ENCODE results near the gene KISS1R.

The KISS1R gene

DNA sequence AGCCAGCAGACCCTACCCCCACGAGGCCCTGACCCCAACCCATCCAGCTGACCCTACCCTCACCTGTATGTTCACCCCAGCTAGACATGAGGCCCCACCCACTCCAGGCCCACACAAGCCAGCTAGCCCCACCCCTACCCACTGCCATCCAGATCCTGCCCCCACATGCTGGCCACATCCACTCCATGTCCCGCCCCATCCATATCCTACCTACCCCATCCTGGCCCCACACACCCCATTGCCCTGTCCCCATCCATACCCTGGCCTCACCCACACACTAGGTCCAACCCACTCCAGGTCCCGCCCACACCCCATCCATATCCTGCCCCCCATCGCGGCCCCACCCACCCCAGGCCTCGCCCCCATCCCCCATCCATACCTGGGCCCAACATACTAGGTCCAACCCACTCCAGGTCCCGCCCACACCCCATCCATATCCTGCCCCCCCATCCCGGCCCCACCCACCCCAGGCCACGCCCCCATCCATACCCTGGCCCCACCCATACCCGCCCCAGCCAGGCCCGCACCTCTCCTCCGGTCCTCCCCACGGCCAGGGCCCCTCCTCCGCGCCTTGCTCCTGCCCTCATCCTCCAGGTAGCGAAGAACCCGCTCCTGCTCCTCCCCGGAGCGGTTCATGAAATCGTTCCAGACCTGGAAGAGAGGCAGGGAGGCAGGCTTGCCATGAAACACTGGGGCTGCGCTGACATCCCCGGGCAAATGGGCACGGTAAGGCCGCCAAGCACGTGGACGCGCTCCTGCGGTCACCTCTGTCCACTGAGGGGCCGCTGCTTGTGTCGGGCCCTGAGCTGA, 16.6 kb upstream of the KISS1R start:
- peak; percentile 28 for DNase-seq (ENCODE audit: low spot score)

DNA sequence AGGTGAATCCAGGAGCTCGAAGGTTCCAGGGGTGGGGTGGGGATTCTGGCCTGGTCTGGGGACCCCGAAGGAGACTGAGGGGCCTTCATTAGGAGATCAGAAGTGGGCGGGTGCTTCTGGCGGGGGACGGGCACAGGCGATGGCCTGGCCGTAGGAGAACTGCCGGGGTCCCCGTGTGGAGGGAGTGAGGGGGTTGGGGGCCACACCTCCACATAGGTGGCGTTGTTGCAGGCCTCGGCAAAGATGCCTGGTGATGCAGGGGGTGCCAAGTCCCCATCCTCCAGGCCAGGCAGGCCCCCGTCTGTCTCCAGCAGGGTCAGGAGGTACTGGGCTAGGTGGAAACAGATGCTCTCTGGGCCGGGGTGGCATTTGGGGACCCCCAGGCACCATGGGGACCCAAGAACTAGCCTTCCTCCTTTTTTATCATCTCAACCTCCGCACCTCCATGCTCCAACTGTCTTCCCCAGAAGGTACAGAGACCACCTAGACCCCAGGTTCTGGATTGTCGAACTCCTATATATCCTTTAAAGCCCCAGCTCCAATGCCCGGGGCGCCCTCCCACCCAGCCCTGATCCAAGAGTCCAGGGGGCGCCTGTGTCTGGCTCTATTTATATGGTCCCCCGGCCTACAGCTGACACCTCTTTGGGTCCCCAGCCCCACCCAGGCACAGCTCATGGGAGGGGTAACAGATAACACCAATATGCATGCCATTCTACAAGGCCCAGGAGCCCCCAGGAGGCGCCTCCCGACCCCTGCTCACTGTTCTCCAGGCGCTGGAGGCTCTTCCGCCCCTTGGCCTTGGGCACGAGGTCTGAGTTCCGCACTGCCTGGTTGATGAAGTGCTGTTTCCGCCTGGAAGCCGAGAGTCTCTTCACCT, 15.7 kb upstream of the KISS1R start:
- no peak for DNase-seq (ENCODE audit: low spot score)

DNA sequence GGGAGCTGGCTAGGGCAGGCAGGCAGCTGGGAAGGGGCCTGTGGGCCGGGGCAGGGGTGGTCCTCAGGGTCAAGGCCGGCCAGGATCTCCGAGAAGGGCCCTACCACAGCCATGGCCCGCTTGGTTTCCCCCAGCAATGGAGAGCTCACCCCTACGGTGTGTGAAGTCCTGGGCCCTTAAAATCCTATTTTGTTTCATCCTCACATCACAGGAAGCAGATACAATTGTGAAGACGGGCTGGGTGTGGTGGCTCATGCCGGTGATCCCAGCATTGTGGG, 15.1 kb upstream of the KISS1R start:
- DNase-seq (ENCODE audit: low spot score), result no peak

DNA sequence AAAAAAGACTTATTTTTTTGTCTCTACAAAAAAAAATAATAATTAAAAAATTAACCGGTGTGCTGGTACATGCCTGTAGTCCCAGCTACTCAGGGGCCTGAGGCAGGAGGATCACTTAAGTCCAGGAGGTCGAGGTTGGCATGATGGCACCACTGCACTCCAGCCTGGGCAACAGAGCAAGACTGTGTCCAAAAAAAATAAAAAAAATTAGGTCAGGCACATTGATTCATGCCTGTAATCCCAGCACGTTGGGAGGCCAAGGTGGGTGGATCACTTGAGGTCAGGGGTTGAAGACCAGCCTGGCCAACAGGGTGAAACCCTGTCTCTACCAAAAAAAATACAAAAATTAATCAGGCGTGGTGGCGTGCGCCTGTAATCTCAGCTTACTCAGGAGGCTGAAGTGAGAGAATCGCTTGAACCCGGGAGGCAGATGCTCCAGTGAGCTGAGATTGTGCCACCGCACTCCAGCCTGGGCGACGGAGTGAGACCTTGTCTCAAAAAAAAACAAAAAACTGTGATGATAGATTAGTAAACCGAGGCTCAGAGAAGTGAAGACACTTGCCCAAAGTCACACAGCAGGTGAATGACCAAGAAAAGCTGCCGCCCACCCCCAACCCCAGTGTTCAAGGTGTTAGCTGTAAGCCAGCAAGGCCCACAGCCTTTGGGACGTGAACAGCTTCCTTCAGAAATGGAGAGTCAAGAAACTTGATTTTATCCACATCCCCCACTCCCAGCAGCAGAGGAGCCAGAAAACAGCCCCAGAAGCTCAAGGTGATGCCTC, 14.5 kb upstream of the KISS1R start:
- no peak for DNase-seq (ENCODE audit: low spot score)

DNA sequence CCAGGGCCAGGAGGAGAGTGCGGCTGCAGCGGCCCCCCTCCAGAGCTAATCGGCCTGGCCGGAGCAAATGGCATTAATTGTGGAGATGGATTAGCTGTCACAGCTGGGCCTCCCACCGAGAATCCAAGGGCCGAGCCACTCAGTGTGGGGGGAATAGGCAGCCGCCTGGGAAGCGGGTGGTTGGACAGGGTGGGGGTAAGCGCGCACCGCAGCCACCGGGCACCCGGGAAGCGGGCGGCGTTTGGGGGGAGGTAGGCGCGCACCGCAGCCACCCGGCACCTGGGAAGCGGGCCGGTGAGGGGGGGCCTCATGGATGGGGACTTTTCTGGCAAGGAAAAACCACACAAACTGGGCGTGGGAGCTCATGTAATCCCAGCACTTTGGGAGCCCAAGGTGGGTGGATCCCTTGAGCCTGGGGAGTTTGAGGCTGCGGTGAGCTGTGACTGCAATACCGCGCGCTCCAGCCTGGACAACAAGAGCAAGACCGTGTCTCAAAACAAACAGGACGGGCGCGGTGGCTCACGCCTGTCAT, 13.8 kb upstream of the KISS1R start:
- no peak for DNase-seq (ENCODE audit: low spot score)

DNA sequence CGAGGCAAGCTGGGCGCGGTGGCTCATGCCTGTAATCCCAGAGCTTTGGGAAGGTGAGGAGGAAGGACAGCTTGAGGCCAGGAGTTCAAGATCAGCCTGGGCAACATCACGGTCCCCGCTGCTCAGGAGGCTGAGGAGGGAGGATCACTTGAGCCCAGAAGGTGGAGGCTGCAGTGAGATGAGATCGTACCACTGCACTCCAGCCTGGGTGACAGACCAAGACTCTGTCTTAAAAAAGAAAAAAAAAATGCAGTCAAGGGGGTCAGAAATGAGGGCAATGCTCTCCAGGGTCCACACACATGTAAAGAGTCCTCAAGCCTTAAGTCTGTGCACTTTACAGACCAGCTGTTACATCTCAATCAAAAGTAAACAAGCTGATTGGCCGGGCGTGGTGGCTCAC, 12.6 kb upstream of the KISS1R start:
- DNase-seq (ENCODE audit: low spot score), result no peak

DNA sequence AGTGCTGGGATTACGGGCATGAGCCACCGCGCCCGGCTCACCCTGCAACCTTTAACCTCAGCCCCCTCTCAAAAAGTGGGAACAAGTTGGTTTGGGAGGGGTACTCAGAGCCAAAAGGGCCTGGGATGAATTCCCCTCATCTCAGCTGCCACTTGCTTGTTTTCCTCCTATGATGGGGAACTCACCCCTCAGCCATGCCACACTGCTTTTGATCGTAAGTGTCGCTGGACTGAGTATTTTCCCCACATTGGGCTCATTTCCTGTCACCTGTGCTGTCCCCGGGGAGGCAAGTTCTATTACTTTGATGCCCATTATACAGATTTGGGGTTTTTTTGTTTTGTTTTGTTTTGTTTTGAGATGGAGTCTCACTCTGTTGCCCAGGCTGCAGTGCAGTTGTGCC, 10.7 kb upstream of the KISS1R start:
- no peak for DNase-seq (ENCODE audit: low spot score)

DNA sequence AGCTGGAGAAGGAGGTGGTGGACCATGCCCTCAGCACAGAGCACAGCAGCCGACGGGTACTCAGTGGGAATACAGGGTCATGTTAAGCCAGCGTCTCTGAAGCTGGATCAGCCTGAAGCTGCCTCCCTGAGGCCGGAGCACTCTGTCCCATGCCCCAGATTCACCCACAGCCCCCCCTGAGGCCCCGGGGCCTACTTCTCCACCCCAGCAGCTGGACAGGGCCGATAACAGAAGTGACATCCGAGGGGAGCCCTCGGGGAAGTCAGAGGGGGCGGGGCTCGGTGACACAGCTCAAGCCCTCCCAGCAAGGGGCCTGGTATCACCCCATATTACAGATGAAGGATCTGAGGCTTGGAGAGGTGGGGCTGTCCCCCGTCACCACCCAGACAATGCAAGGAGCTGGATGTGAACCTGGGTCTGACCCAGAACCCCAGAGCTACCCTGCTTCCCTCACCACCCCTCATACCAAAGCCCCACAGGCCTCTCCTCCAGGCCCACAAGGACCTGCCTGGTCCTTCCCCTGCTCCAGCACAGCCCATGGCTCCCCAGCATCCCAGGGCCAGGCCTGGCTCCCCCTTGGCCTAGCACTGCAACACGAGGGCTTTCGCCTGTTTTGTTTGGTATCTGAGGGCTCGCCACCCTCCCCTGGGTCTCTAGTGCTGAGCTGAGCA, 9.8 kb upstream of the KISS1R start:
- DNase-seq (ENCODE audit: low spot score), result no peak

DNA sequence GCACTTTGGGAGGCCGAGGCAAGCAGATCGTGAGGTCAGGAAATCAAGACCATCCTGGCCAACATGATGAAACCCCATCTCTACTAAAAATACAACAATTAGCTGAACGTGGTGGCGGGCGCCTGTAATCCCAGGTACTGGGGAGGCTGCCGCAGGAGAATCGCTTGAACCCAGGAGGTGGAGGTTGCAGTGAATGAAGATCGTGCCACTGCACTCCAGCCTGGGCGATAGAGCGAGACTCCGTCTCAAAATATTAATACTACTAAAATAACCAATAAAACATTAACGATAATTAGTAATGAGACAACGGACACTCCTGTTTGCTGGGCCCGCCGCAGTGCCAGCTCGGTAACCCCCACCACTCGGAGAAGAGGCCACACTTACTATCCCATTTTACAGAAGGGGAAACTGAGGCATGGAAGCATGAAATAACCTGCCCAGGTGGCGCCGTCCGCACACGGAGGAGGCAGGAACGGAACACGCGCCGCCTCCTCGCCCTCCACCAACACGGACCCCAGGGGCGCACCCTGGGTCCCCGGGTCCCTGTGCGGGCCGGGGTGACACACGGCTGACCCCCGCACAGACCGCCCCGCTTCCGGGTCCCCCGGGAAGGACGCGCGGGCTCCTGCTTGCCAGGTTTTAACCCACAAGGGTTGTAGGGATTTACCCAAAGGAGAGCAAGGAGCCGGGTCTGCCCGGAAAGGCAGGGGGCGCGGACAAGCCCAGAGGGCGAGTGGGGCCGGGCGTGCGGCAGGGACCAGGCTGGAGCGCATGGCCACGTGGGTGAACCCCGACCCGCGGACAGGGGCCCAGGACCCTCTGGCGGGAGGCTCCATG, 5.7 kb upstream of the KISS1R start:
- DNase-seq (ENCODE audit: low spot score), result no peak

DNA sequence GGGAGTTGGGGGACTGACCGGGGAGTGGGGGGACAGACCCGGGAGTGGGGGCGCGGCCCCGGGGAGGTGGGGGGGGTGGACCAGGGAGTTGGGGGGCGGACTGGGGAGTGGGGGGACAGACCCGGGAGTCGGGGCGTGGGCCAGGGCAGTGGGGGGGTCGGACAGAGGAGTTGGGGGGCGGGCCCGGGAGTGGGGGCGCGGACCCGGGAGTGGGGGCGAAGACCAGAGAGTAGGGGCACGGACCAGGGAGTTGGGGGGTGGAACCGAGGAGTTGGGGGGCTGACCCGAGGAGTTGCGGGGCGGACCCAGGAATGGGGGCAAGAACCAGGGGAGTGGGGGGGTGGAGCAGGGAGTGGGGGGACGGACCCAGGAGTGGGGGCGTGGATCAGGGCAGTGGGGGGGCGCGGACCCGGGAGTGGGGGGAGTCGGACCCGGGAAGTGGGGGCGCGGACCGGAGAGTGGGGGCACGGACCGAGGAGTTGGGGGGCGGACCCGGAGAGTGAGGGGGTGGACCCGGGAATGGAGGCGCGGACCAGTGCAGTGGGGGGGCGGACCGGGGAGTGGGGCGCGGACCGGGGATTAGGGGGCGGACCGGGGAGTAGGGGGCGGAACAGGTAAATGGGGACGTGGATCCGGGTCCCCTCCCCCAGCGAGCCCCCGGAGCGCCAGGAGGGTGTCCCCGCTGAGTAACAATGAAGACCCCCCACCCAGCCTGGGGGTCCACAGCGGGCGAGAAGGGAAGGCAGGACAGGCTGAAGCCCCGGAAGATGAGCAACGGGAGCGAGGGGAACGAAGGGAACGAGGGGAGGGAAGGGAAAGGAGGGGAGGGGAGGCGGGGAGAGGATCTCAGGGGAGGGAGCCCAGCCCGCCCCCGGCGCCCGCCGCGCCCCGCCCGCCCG, 4.7 kb upstream of the KISS1R start:
- DNase-seq (ENCODE audit: low spot score), result peak; percentile 32

DNA sequence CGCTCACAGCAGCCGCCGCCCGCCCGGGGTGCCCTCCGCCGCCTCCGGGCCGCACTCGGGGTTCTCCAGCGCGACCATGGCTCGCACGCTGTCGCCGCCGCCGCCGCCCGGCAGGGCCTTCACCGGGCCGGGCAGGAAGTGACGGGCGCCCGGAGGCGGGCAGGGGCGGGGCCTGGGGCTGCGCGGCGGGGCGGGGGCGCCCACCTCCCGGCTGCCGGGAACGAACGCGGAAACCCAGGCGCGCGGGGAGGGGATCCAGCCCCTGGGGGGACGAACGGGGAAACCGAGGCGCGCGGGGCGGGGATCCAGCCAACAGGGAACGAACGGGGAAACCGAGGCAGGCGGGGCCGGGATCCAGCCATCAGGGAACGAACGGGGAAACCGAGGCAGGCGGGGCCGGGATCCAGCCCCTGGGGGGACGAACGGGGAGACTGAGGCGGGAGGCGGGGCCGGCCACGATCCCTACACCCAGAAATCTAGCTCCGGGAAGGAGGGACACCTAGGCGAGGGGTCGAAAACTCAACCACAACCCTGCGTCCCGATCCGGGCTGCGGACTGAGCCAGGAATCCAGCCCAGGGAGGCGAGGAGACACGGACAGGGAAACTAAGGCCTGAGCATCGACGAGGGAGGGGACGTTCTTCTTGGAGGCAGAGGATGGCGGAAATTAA, 3.9 kb upstream of the KISS1R start, which contains the start of gene R3HDM4:
TSS of gene R3HDM4 (minus strand) at position 140 of the 669 bp plus-strand sequence. CDS start at position 78, 62 bp downstream.
- peak; percentile 82 for DNase-seq (ENCODE audit: low spot score)

DNA sequence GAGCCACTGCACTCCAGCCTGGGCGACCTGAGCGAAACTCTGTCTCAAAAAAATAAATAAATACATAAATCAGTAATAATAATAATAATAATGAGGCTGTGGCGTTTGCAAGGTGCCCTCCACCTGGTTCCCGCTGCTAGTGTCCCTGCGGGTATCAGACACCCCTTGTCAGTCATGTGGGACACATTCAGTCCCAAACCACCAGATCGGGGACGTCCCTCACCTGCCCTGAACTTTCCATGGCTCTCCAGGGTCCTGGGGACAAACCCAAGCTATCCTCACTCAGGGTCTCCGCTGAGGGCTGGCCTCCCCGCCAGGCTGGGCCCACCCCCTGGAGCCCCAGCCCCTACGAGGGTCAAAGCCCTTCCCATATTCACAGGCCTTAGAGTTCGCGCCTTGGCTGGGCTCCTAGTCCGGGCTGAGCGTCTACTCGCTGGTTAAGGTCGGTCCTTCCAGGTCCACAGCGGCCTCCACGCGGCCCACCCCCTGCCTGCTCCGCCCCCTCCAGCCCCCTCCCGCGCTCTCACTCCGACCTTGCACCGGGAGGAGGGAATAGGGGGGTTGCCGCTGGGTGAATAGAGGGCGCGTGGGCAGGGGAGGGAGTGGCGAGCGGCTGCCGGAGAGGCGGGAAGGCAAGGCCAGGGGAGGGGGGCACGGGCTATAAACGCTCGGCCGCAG, 349 bp upstream of the KISS1R start:
- no peak for DNase-seq (ENCODE audit: low spot score)

DNA sequence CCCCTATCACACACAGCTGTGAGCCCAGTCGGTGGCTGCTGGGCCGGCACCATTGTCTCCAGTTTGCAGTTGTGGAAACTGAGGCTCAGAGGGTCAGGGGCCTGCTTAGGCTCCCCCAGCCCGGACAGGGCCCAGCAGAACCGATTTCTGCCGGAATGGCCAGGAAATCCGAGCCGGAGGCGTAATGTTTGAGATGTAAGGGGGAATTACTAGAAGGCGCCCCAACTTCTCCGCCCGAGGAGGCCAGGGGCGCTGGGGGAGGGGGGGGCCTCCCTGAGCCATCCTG, 962 bp downstream of the KISS1R start:
- DNase-seq (ENCODE audit: low spot score), result no peak

DNA sequence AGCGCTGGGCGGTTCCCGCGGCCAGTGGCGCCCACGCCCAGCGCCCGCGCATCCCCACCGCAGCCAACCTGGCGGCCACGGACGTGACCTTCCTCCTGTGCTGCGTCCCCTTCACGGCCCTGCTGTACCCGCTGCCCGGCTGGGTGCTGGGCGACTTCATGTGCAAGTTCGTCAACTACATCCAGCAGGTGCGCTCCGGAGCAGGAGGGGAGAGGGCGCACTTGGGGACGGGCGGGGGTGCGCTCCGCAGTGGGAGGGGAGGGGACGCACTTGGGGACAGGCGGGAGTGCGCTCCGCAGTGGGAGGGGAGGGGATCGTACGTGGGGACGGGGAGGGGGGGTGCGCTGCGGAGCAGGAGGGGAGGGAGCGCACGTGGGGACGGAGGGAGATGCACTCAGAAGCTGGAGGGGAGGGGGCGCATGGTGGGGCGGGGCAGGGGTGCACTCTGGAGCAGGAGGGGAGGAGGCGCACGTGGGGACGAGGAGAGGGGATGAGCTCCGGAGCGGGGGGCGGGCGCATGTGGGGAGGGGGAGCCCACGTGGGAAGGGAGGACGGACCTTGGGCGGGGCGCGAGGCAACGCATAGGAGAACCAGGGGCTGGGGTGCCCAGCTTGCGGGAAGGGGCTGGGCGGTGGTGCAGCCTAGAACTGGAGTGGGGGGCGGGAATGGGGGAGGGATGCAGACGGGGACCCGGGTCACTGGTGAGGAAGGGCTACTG, 1.5 kb downstream of the KISS1R start:
- peak; percentile 53 for DNase-seq (ENCODE audit: low spot score)

DNA sequence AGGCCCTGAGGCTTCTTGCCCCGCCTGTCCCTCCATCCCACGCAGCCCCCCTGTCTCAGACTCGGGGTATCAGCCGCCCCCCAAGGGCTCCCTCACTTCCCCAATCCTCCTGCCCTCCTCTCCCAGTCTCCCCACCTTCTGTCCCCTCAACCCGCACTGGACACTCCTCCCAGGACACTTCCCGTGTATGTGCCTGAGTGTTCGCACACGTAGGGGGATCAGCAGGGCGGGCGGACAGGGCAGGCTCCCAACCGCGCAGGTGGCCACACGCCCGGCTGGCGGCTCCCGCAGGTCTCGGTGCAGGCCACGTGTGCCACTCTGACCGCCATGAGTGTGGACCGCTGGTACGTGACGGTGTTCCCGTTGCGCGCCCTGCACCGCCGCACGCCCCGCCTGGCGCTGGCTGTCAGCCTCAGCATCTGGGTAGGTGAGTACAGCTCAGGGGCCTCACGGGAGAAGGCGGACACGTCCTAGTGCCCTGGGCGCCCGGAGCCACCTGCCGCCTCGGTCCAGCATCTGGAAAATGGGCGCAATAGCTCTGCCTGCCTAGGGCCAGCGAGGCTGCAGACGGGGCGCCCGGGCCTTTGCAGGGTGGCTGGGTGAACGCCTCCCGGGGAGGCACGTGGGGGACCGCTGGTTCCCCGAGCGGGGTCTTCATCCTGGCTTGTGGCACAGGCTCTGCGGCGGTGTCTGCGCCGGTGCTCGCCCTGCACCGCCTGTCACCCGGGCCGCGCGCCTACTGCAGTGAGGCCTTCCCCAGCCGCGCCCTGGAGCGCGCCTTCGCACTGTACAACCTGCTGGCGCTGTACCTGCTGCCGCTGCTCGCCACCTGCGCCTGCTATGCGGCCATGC, 2.3 kb downstream of the KISS1R start:
- peak; percentile 42 for DNase-seq (ENCODE audit: low spot score)

DNA sequence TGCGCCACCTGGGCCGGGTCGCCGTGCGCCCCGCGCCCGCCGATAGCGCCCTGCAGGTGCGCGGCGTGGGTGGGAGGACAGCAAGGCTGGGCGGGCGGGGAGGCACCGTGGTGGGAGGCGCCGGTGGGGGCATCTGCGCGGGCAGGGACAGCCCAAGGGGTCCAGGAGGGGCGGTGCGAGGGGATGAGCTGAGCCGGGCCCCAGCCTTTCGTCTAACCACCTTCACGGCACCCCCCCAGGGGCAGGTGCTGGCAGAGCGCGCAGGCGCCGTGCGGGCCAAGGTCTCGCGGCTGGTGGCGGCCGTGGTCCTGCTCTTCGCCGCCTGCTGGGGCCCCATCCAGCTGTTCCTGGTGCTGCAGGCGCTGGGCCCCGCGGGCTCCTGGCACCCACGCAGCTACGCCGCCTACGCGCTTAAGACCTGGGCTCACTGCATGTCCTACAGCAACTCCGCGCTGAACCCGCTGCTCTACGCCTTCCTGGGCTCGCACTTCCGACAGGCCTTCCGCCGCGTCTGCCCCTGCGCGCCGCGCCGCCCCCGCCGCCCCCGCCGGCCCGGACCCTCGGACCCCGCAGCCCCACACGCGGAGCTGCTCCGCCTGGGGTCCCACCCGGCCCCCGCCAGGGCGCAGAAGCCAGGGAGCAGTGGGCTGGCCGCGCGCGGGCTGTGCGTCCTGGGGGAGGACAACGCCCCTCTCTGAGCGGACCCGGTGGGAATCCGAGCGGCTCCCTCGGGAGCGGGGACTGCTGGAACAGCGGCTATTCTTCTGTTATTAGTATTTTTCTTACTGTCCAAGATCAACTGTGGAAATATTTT, 3.1 kb downstream of the KISS1R start:
- peak; percentile 76 for DNase-seq (ENCODE audit: low spot score)

Measured in CD4-positive, alpha-beta T cell treated with Interleukin-6 at 100 ng/mL for 8 hours (primary cell).